Measurements from ENCODE around the gene IZUMO1.

- TF ChIP-seq POLR2A (IDR thresholded peaks at IDR 0.05; ENCODE audit: low read length) = no peak
- no peak for TF ChIP-seq GATA1 (IDR thresholded peaks at IDR 0.05; ENCODE audit: low read depth, low read length)
Measured at GRCh38 chr19:48742096-48742495, 4.6 kb downstream of the IZUMO1 start.
